HG03064 (cell line): ENCODE results near the gene C17orf114.

Experiments used
- ATAC-seq: cut with Tn5 transposase; IDR thresholded peaks from one replicate; pipeline ENCODE4 v1.9.1; 2021; ENCODE audit warnings: low read depth; ENCODE audit not compliant: unreplicated experiment

The C17orf114 gene

GRCh38 chr17:4788807-4789700, 13.1 kb downstream of the C17orf114 start, which contains the start of gene GLTPD2:
TSS of gene GLTPD2 (plus strand) at chr17:4788964. CDS start at chr17:4789012, 48 bp downstream.
- no peak for ATAC-seq

- no peak for ATAC-seq
Measured at GRCh38 chr17:4788159-4788806, 13.8 kb downstream of the C17orf114 start.

DNA sequence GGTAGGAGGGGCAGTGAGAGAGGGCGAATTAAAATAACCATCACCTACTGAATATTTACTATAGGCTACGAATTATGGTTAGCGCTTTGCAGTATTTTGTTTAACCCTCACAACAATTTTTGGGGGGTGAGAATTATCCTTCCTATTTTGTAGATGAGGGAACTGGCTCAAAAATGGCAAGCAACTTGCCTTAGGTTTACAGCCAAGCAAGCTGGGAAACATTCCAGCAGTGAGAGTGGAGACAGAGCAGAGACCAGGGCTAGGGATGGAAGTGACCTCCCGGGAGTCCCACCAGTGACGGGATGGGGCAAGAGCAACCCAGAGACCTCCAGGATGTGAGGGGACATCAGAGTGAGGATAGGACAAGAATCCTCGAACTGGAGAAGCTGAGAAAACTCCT, 15.6 kb downstream of the C17orf114 start:
- no peak for ATAC-seq

DNA sequence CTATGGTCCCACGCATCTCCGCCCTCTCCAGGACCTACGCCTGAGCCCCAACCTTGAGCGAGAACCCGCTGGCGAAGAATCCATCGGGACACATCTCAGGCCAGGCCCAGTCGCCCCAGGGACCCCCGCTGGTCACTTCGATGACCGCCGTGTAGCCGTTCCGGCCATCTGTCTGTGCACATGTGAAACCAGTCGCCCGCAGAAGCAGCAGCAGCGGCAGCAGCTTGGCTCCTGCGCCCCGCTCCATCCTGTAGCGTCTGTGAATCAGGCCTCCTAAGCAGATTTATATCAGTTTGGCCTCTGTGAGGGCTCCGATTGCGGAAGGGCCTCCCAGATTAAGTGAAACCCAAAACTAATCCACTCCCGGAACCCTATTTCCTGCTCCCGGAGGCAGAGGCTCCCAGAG, 16.0 kb downstream of the C17orf114 start, which contains the start of gene VMO1:
VMO1 (minus strand) TSS at position 259 of the 406 bp plus-strand sequence; CDS start at position 247, 12 bp downstream.
- ATAC-seq, result no peak

- ATAC-seq, result no peak
Measured at GRCh38 chr17:4785311-4786105, 16.6 kb downstream of the C17orf114 start.

- ATAC-seq, result no peak
Measured at GRCh38 chr17:4782652-4783051, 19.5 kb downstream of the C17orf114 start.

GRCh38 chr17:4780325-4780955, 21.7 kb downstream of the C17orf114 start:
- ATAC-seq, result no peak

GRCh38 chr17:4777969-4778760, 24.0 kb downstream of the C17orf114 start:
- no peak for ATAC-seq

DNA sequence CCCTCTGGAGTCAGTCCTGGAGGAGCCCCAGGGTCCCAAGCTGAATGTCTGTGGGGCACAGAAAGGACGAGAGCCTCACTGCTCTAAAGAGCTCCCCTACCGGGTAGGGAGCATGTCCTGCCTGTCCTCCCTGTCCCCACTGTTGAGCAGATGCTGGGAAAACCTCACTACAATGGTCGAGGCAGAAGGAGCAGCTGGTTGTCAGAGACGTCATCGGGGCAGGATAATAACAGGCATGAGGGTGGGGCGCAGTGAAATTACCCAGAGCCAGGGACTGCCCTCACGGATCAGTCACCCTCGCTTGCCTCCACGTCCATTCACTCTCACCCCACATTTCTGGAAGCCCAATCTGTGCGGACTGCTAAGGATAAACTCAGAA, 29.9 kb downstream of the C17orf114 start:
- no peak for ATAC-seq

DNA sequence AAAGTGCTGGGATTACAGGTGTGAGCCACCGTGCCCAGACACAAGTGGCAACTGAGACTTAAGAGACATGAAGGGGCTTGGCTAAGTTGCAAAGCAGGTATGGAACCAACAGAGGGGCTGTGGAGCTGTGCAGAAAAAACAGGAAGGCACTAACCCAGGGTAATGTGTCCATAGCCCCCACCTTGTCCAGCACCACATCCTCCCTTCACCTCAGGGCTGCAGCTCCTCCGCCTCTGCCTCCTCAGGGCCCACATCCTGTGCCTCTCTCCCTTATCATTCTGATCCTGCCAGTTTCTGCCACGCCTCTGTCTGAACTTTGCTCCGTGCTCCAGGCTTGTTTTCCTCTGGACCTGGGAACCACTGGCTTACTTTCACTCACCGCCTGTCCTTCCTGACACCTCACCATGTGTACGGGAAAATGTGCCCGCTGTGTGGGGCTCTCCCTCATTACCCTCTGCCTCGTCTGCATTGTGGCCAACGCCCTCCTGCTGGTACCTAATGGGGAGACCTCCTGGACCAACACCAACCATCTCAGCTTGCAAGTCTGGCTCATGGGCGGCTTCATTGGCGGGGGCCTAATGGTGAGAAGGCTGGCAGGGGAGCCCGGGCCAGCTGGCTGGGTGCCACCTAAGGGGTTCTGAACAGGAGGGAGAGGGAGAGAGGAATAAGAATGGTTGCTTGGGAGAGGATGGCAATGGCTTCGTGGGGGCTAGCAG, 30.5 kb downstream of the C17orf114 start, which contains the start of gene TM4SF5:
TM4SF5 (plus strand) TSS at position 368 of the 716 bp plus-strand sequence; CDS start at position 405, 37 bp downstream.
- ATAC-seq, result no peak

GRCh38 chr17:4769628-4770027, 32.5 kb downstream of the C17orf114 start:
- no peak for ATAC-seq

GRCh38 chr17:4768298-4768697, 33.8 kb downstream of the C17orf114 start:
- ATAC-seq, result no peak

DNA sequence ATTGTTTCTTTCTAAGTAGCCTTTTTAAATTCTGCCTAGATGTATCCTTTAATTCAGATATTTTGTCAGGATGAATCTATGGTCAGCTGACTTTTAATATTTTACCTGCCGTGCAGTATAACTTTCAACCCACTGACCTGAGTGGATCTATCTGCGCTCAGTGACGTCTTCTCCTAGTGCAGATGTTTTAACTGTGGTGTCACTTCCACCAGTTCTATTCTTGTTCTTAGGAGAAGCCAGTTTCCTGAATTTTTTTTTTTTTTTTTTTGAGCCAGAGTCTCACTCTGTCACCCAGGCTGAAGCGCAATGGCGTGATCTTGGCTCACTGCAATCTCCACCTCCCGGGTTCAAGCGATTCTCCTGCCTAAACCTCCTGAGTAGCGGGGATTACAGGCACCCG, 35.4 kb downstream of the C17orf114 start:
- no peak for ATAC-seq

- ATAC-seq, result no peak
Measured at GRCh38 chr17:4766201-4766600, 35.9 kb downstream of the C17orf114 start.

- ATAC-seq, result no peak
Measured at GRCh38 chr17:4764595-4764994, 37.5 kb downstream of the C17orf114 start.

DNA sequence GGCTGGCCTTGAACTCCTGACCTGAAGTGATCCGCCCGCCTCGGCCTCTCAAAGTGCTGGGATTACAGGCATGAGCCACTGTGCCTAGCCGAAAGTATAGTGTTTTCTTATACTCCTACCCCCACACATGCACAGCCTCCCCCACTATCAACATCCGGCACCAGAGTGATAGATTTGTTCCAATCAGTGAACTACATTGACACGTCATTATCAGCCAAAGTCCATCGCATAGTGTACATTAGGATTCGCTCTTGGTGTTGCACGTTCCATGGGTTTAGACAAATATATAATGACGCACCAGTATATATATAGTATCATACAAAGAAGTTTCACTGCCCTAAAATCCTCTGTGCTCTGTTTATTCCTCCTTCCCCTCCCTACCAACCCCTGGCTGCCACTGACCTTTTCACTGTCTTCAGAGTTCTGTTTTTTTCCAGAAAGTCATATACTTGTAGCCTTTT, 42.3 kb downstream of the C17orf114 start:
- no peak for ATAC-seq

DNA sequence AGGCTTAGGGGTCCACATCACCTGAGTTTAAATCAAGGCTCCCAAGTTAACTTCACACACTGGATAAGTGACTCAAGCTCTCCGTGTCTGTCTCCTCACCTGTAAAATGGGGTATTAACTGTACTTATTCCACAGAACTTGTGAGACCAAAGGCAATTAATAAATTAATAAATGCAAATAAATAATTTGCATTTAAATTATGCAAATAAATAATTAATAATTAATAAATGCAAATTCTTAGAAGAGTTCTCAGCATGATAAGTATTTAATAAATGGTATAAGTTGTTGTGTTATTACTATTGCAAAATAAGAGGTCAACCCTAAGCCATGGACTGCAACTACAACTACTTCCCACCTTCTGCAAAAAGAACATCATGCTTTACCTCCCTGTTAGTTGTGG, 48.7 kb downstream of the C17orf114 start:
- ATAC-seq, result no peak

DNA sequence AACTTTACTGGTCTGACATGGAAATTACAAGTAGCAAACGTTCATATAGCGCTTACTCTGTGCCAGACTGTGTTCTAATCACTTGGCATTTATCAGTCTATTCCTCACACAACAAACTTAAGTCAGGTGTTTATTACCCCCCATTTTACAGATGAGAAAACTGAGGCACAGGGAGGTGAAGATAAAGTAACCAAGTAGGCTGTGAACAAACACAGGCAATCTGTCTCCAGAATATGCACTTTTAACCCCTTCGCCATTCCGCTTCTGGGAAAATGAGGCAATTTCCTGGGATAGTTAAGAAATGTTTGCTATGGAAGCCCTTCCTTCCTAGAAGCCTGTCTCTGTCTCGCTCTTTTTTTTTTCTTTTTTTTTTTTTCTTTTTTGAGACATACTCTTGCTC, 50.2 kb downstream of the C17orf114 start:
- ATAC-seq, result no peak
